ENCODE measurements around the gene SSX2IP. TPM values are rescaled to one million over a fixed set of nuclear protein-coding genes. Genes with fewer than 3 reads are reported as not detected.

SSX2IP gene
- total RNA-seq, 6 experiments from 2014 or later, result 78.3 to 128 (median 121) TPM

- H3K9me3 Mint-ChIP-seq, result no peaks in the 10 kb centered on the region
- no peak for DNase-seq
- no peak overlapping the region; the same call in 1 of the 2 replicates for H3K4me3 Mint-ChIP-seq
- no peak for TF ChIP-seq CTCF (IDR thresholded peaks at IDR 0.05)
- H3K27ac Mint-ChIP-seq, result no peak overlapping the region
- no peaks in the 10 kb centered on the region for H3K36me3 Mint-ChIP-seq (ENCODE audit: low read depth)
- no peaks in the 10 kb centered on the region; the same call in 1 of the 2 replicates for H3K27me3 Mint-ChIP-seq (ENCODE audit: insufficient read depth)
- H3K4me1 Mint-ChIP-seq (ENCODE audit: low read depth), result peaks cover 56% of the 10 kb centered on the region
Measured at GRCh38 chr1:84701376-84701775, 11.1 kb upstream of the SSX2IP start.

GRCh38 chr1:84700070-84700469 is 9.8 kb upstream of the SSX2IP start:
- Mint-ChIP-seq H3K9me3 (no peaks in the 10 kb centered on the region), H3K27me3 (ENCODE audit: insufficient read depth) (no peaks in the 10 kb centered on the region; the same call in 1 of the 2 replicates), H3K36me3 (ENCODE audit: low read depth) (no peaks in the 10 kb centered on the region), H3K4me3 (no peak overlapping the region; the same call in 1 of the 2 replicates), H3K27ac (no peak overlapping the region), H3K4me1 (ENCODE audit: low read depth) (peaks cover 61% of the 10 kb centered on the region)
- DNase-seq, result no peak
- TF ChIP-seq CTCF (IDR thresholded peaks at IDR 0.05), result no peak

- peak; percentile 96 for DNase-seq
- Mint-ChIP-seq H3K36me3 (ENCODE audit: low read depth) (peaks cover 9% of the 10 kb centered on the region), H3K4me1 (ENCODE audit: low read depth) (peaks cover 70% of the 10 kb centered on the region), H3K9me3 (peaks cover 6% of the 10 kb centered on the region), H3K4me3 (peak overlapping the region; percentile 81), H3K27me3 (ENCODE audit: insufficient read depth) (no peaks in the 10 kb centered on the region; the same call in 1 of the 2 replicates), H3K27ac (peak overlapping the region; percentile 93)
- no peak for TF ChIP-seq CTCF (IDR thresholded peaks at IDR 0.05)
Measured at GRCh38 chr1:84698151-84699110, 8.2 kb upstream of the SSX2IP start.

- peaks cover 52% of the 10 kb centered on the region for H3K4me1 Mint-ChIP-seq (ENCODE audit: low read depth)
- peaks cover 6% of the 10 kb centered on the region for H3K9me3 Mint-ChIP-seq
- TF ChIP-seq CTCF (IDR thresholded peaks at IDR 0.05), result no peak
- no peak overlapping the region for H3K27ac Mint-ChIP-seq
- DNase-seq, result no peak
- H3K36me3 Mint-ChIP-seq (ENCODE audit: low read depth), result peaks cover 18% of the 10 kb centered on the region
- peaks cover 2% of the 10 kb centered on the region for H3K27me3 Mint-ChIP-seq (ENCODE audit: insufficient read depth)
- no peak overlapping the region for H3K4me3 Mint-ChIP-seq
Measured at GRCh38 chr1:84693785-84694184, 3.5 kb upstream of the SSX2IP start.

- DNase-seq, result no peak
- Mint-ChIP-seq H3K4me3 (no peak overlapping the region), H3K36me3 (ENCODE audit: low read depth) (peaks cover 21% of the 10 kb centered on the region), H3K9me3 (peaks cover 6% of the 10 kb centered on the region), H3K27me3 (ENCODE audit: insufficient read depth) (peaks cover 2% of the 10 kb centered on the region), H3K4me1 (ENCODE audit: low read depth) (peaks cover 52% of the 10 kb centered on the region), H3K27ac (no peak overlapping the region)
- TF ChIP-seq CTCF (IDR thresholded peaks at IDR 0.05), result no peak
Measured at GRCh38 chr1:84693005-84693404, 2.7 kb upstream of the SSX2IP start.
